ENCODE results near the gene ATP5MC3. TPM values are rescaled to one million over a fixed set of nuclear protein-coding genes. Genes with fewer than 3 reads are reported as not detected.

ATP5MC3 gene
- total RNA-seq, 4 donors from 2014 or later: 202 to 358 (median 221) TPM

GRCh38 chr2:175203621-175204496 is 22.3 kb upstream of the ATP5MC3 start:
- intact Hi-C loops (cut with DNase I; ENCODE audit: low total_unique reads): no loop called here
- Histone ChIP-seq H3K9me3 (no peaks in the 10 kb centered on the region), H3K36me3 (no peaks in the 10 kb centered on the region), H3K27me3 (no peaks in the 10 kb centered on the region), H3K27ac (no peak overlapping the region), H3K4me3 (no peak overlapping the region), H3K4me1 (peaks cover 5 to 19% of the 10 kb centered on the region in 2 donors)
- peak; percentile 2 to 18 for DNase-seq
- in situ Hi-C loops (cut with MboI; ENCODE audit: low sequenced_read_pairs in 4 of 4): no loop called here
- ATAC-seq: peak in 1 of 2 donors; percentile 45
- TF ChIP-seq CTCF (IDR thresholded peaks at IDR 0.05 in 4 of 5, conservative IDR thresholded peaks at IDR 0.05 in 1 of 5) (peak in 3 of 5 experiments; percentile 23 to 42 (median 28)), POLR2A (IDR thresholded peaks at IDR 0.05) (no peak)

GRCh38 chr2:175195012-175195411 is 13.5 kb upstream of the ATP5MC3 start:
- intact Hi-C loops (cut with DNase I; ENCODE audit: low total_unique reads) (no loop called here), in situ Hi-C loops (cut with MboI; ENCODE audit: low sequenced_read_pairs in 4 of 4) (no loop called here)
- no peak for TF ChIP-seq POLR2A (IDR thresholded peaks at IDR 0.05)
- no peaks in the 10 kb centered on the region for H3K36me3 ChIP-seq
- no peaks in the 10 kb centered on the region for H3K9me3 ChIP-seq
- no peak overlapping the region for H3K27ac ChIP-seq
- no peak overlapping the region for H3K4me3 ChIP-seq
- DNase-seq (no peak), ATAC-seq (no peak)
- H3K4me1 ChIP-seq: no peaks in the 10 kb centered on the region
- no peaks in the 10 kb centered on the region for H3K27me3 ChIP-seq

GRCh38 chr2:175188761-175189160 is 7.3 kb upstream of the ATP5MC3 start:
- H3K27me3 ChIP-seq: no peaks in the 10 kb centered on the region
- no peaks in the 10 kb centered on the region for H3K36me3 ChIP-seq
- no peaks in the 10 kb centered on the region for H3K9me3 ChIP-seq
- intact Hi-C loops (cut with DNase I; ENCODE audit: low total_unique reads): no loop called here
- in situ Hi-C loops (cut with MboI; ENCODE audit: low sequenced_read_pairs in 4 of 4): loop anchor here in 1 of 4 donors (10.0 kb wide), 1 partner anchor 74 kb away; no protein-coding TSS in a partner anchor
- H3K4me1 ChIP-seq: no peaks in the 10 kb centered on the region
- H3K4me3 ChIP-seq: no peak overlapping the region
- no peak for ATAC-seq
- DNase-seq: no peak
- TF ChIP-seq POLR2A (IDR thresholded peaks at IDR 0.05) (no peak), CTCF (IDR thresholded peaks at IDR 0.05 in 4 of 5, conservative IDR thresholded peaks at IDR 0.05 in 1 of 5) (no peak)
- no peak overlapping the region for H3K27ac ChIP-seq

- no peak for ATAC-seq
- intact Hi-C loops (cut with DNase I; ENCODE audit: low total_unique reads) (no loop called here), in situ Hi-C loops (cut with MboI; ENCODE audit: low sequenced_read_pairs in 4 of 4) (loop anchor here in 1 of 4 donors (10.0 kb wide), 1 partner anchor 73 kb away; no protein-coding TSS in a partner anchor)
- Histone ChIP-seq H3K4me3 (no peak overlapping the region), H3K36me3 (no peaks in the 10 kb centered on the region), H3K27me3 (no peaks in the 10 kb centered on the region), H3K9me3 (no peaks in the 10 kb centered on the region), H3K27ac (no peak overlapping the region), H3K4me1 (no peaks in the 10 kb centered on the region)
- TF ChIP-seq POLR2A (IDR thresholded peaks at IDR 0.05) (no peak), CTCF (IDR thresholded peaks at IDR 0.05 in 4 of 5, conservative IDR thresholded peaks at IDR 0.05 in 1 of 5) (no peak)
- DNase-seq: no peak
These were observed 5.9 kb upstream of the ATP5MC3 start for GRCh38 chr2:175187378-175187777.

- no peak overlapping the region for H3K4me3 ChIP-seq
- no peaks in the 10 kb centered on the region for H3K9me3 ChIP-seq
- in situ Hi-C loops (cut with MboI; ENCODE audit: low sequenced_read_pairs in 4 of 4): loop anchor here in 1 of 4 donors (10.0 kb wide), 1 partner anchor 69 kb away; no protein-coding TSS in a partner anchor
- peaks cover 0 to 15% of the 10 kb centered on the region in 2 donors for H3K36me3 ChIP-seq
- DNase-seq: no peak
- peaks cover 24% of the 10 kb centered on the region in 2 donors for H3K4me1 ChIP-seq
- no peaks in the 10 kb centered on the region for H3K27me3 ChIP-seq
- ATAC-seq: no peak
- H3K27ac ChIP-seq: no peak overlapping the region
- TF ChIP-seq POLR2A (IDR thresholded peaks at IDR 0.05): no peak
- no peak for TF ChIP-seq CTCF (IDR thresholded peaks at IDR 0.05 in 4 of 5, conservative IDR thresholded peaks at IDR 0.05 in 1 of 5)
- intact Hi-C loops (cut with DNase I; ENCODE audit: low total_unique reads): no loop called here
These were observed 2.2 kb upstream of the ATP5MC3 start for GRCh38 chr2:175183674-175184073.
